Liver (tissue), 3 donors: ENCODE measurements around the gene NSD1.

Experiments used
- ATF3 ChIP-seq: IDR thresholded peaks from 2 replicates; pipeline ENCODE4 v1.6.1; 2016; ENCODE audit warnings: antibody characterized with exemption
- CTCF ChIP-seq: fragments of 150-350 bp; IDR thresholded peaks from 2 replicates; pipeline ENCODE4 v1.5.1; 2017; ENCODE audit warnings: improper control_type of control experiment, low read depth, low read length; ENCODE audit not compliant: missing input control
- EGR1 ChIP-seq, 2 donors: IDR thresholded peaks; 2 replicates each; pipeline ENCODE4 v1.6.1; 2016 to 2018; ENCODE audit warnings: antibody characterized with exemption in 2 of 2, low read depth in 2 of 2
- GABPA ChIP-seq, 2 donors: IDR thresholded peaks in 1 of 2; conservative IDR thresholded peaks in 1 of 2; 2 replicates each; pipeline ENCODE4 v1.6.1; 2016; ENCODE audit warnings: antibody characterized with exemption in 2 of 2, mild to moderate bottlenecking in 1 of 2, moderate library complexity in 1 of 2
- HNF4G ChIP-seq: IDR thresholded peaks from 2 replicates; pipeline ENCODE4 v1.6.1; 2016; ENCODE audit warnings: antibody characterized with exemption
- JUND ChIP-seq, 2 donors: IDR thresholded peaks; 2 replicates each; pipeline ENCODE4 v1.6.1; 2016; ENCODE audit warnings: antibody characterized with exemption in 2 of 2
- NR2F2 ChIP-seq: IDR thresholded peaks from 2 replicates; pipeline ENCODE4 v1.6.1; 2016; ENCODE audit warnings: antibody characterized with exemption
- RAD21 ChIP-seq, 2 donors: IDR thresholded peaks; 2 replicates each; pipeline ENCODE4 v1.6.1; 2016; ENCODE audit warnings: antibody characterized with exemption in 2 of 2, mild to moderate bottlenecking in 2 of 2
- REST ChIP-seq: IDR thresholded peaks from 2 replicates; pipeline ENCODE4 v1.6.1; 2016; ENCODE audit warnings: antibody characterized with exemption, mild to moderate bottlenecking
- SP1 ChIP-seq: IDR thresholded peaks from 2 replicates; pipeline ENCODE4 v1.6.1; 2018; ENCODE audit warnings: antibody characterized with exemption, mild to moderate bottlenecking
- YY1 ChIP-seq: IDR thresholded peaks from 2 replicates; pipeline ENCODE4 v1.6.1; 2016; ENCODE audit warnings: antibody characterized with exemption, mild to moderate bottlenecking
- donor health status: healthy.
- donor health status: healthy.

- TF ChIP-seq CTCF, result no peak
- TF ChIP-seq JUND (IDR thresholded peaks at IDR 0.05), result no peak
- no peak for TF ChIP-seq YY1
- TF ChIP-seq RAD21 (IDR thresholded peaks at IDR 0.05), result no peak
- TF ChIP-seq NR2F2, result no peak
- no peak for TF ChIP-seq REST
- no peak for TF ChIP-seq EGR1 (IDR thresholded peaks at IDR 0.05; ENCODE audit: low read depth in 2 of 2)
- TF ChIP-seq GABPA (IDR thresholded peaks at IDR 0.05 in 1 of 2, conservative IDR thresholded peaks at IDR 0.05 in 1 of 2), result no peak
- no peak for TF ChIP-seq ATF3
- no peak for TF ChIP-seq SP1
- no peak for TF ChIP-seq HNF4G
Measured at GRCh38 chr5:177291735-177292134, 158.2 kb downstream of the NSD1 start.
